22Rv1 (cell line): ENCODE results near the gene RTN4RL1.

Experiments used
- CTCF ChIP-seq: fragments of 450-650 bp; IDR thresholded peaks from 2 replicates; pipeline ENCODE4 v1.5.1; 2017; ENCODE audit warnings: mild to moderate bottlenecking
- ZFX ChIP-seq: fragments of 450-650 bp; IDR thresholded peaks from 2 replicates; pipeline ENCODE4 v1.6.1; 2017; ENCODE audit warnings: antibody characterized with exemption, borderline replicate concordance

DNA sequence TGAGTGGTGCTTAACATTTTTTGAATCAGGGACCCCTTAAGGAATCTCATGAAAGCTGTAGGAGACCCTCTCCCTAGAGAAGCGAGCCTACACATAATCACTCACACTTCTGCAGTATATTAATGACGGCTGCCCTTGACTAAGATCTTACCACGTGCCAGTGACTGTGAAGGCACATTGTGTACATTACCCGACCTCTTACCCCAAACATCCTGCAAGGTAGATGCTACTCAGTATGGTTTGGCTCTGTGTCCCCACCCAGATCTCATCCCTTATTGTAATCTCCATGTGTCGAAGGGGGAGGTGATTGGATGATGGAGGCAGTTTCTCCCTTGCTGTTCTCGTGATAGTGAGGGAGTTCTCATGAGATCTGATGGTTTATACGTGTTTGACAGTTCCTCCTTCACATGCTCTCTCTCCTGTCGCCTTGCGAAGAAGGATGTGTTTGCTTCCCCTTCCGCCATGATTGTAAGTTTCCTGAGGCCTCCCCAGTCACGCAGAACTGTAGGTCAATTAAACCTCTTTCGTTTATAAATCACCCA lies 54.2 kb downstream of the RTN4RL1 start:
- TF ChIP-seq CTCF (no peak), ZFX (no peak)
